ENCODE measurements around the gene STX8. TPM values are rescaled to one million over a fixed set of nuclear protein-coding genes. Genes with fewer than 3 reads are reported as not detected.

STX8 gene
- total RNA-seq, 4 donors from 2014 or later = 69.7 to 129 (median 89.6) TPM

- TF ChIP-seq, protein P1, sequence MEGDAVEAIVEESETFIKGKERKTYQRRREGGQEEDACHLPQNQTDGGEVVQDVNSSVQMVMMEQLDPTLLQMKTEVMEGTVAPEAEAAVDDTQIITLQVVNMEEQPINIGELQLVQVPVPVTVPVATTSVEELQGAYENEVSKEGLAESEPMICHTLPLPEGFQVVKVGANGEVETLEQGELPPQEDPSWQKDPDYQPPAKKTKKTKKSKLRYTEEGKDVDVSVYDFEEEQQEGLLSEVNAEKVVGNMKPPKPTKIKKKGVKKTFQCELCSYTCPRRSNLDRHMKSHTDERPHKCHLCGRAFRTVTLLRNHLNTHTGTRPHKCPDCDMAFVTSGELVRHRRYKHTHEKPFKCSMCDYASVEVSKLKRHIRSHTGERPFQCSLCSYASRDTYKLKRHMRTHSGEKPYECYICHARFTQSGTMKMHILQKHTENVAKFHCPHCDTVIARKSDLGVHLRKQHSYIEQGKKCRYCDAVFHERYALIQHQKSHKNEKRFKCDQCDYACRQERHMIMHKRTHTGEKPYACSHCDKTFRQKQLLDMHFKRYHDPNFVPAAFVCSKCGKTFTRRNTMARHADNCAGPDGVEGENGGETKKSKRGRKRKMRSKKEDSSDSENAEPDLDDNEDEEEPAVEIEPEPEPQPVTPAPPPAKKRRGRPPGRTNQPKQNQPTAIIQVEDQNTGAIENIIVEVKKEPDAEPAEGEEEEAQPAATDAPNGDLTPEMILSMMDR (IDR thresholded peaks at IDR 0.05; ENCODE audit: low read depth) = no peak
Measured at GRCh38 chr17:9236286-9237052, 339.2 kb downstream of the STX8 start.

DNA sequence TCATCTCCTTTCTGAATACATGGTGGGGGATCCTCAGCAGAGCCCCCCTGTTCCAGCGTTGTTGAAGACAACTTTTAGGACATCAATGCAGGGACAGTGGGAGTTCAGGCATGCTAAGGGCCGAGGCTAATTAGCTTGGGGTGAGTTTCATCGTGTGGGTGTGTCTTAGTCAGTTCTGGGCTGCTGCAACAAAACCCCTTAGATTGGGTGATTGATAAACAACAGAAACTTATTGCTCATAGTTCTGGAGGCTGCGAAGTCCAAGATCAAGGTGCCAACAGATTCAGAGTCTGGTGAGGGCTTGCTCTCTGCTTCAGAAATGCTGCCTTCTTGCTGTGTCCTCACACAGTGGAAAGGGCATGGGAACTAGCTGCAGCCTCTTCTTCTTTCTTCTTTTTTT is 340.3 kb downstream of the STX8 start:
- TF ChIP-seq, protein P1 (IDR thresholded peaks at IDR 0.05; ENCODE audit: low read depth) = no peak

- TF ChIP-seq, protein P1 (IDR thresholded peaks at IDR 0.05; ENCODE audit: low read depth) = no peak
Measured at GRCh38 chr17:9234389-9234945, 341.2 kb downstream of the STX8 start.

DNA sequence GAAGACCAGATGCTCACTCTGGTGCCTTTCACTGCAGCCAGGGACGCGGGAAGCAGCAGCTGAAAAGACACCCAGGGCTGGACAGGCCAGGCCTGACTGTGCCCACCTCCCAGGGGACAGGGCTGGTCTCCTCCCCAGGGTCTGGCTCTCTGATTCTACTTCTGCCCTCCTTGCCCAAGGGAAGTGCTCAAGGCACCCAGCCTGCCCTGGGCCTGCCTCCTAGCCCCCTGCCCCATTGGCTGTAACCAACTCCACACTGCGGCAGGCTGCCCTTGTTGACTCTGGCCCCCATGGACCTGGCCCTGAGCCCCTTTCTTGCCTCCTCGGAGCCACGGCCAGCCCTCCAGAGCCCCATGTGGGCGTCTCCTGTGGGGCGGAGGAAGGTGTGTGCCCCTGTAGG is 341.9 kb downstream of the STX8 start:
- TF ChIP-seq, protein P1 (IDR thresholded peaks at IDR 0.05; ENCODE audit: low read depth) = no peak

GRCh38 chr17:9233271-9233599 is 342.4 kb downstream of the STX8 start:
- TF ChIP-seq, protein P1 (IDR thresholded peaks at IDR 0.05; ENCODE audit: low read depth) = no peak

DNA sequence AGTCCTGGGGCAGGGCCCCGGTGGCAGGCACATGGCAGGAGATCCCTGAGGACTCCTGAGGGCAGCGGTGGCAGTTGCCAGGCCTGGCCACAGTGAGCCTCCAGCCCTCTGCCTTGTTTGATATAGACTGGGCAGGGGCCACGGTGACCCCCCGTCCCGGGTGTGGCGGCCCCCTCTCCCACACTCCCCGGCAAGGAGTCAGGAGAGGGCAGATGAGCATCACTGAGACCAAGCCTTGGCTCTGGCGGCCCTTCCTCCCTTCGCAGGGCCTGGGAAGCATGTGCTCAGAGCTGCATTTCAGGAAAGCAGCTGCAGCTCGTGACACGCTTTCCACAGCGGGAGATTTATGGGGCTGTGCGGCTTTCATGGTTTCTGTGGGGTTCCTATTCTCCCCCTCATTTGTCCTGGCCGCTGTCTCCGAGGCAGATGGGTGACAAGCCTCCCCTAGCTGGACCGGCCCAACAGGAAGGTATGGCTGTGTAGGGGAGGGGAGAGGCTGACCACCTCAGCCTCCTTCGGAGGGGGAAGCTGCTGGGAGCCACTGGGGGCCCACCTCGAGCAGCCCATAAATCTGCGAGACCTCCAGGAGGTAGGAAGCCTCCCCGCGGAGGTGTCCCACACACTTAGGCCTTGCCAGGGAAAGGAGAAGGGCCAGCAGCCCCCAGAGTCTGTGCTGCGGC is 342.9 kb downstream of the STX8 start:
- TF ChIP-seq, protein P1 (IDR thresholded peaks at IDR 0.05; ENCODE audit: low read depth) = no peak

DNA sequence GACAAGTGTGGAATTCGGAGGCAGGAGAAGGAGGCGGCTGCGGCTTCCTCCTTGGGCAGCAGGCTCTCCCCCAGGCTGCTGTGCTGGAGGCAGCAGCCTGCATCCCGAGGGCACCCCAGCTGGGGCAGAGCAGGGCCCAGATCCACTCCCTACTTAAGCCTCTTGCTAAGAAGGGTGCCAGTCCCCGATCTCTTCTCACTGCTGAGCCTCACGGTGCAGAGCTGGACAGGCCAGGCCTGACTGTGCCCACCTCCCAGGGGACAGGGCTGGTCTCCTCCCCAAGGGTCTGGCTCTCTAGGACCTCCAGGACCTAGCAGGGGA is 343.5 kb downstream of the STX8 start:
- TF ChIP-seq, protein P1 (IDR thresholded peaks at IDR 0.05; ENCODE audit: low read depth) = no peak

Measured in subcutaneous adipose tissue (tissue), 4 donors.